ENCODE results near the gene ATP5IF1. TPM values are rescaled to one million over a fixed set of nuclear protein-coding genes. Genes with fewer than 3 reads are reported as not detected.

Gene ATP5IF1
- total and polyA plus RNA-seq, 2 of the 13 experiments (the other 11 are each of a cell fraction or from before 2014, with no cell fraction given) = 97.7 to 131 TPM

GRCh38 chr1:28259252-28259933 lies 23.5 kb downstream of the ATP5IF1 start, which contains the start of gene SESN2 (continued):
- no peak for TF ChIP-seq SNAPC4 (CRISPR knock-in tag; IDR thresholded peaks at IDR 0.05)
- 0 out of 2 replicates have a peak, but pooled peaks have one; percentile 46 for TF ChIP-seq ARNT2 (CRISPR knock-in tag; IDR thresholded peaks at IDR 0.05; ENCODE audit: low read depth)
- TF ChIP-seq ZNF557 (CRISPR knock-in tag; IDR thresholded peaks at IDR 0.05) = no peak
- peak; percentile 59 for TF ChIP-seq ZFY (CRISPR knock-in tag; IDR thresholded peaks at IDR 0.05)
- peak; percentile 90 for TF ChIP-seq DRAP1 (CRISPR knock-in tag; IDR thresholded peaks at IDR 0.05)
- no peak for TF ChIP-seq GATAD2A (CRISPR knock-in tag; IDR thresholded peaks at IDR 0.05)
- peak; percentile 90 for TF ChIP-seq HMGXB3 (CRISPR knock-in tag; IDR thresholded peaks at IDR 0.05; ENCODE audit: borderline replicate concordance)
- no peak for TF ChIP-seq CBX2 (IDR thresholded peaks at IDR 0.05; ENCODE audit: low read depth, low read length)
- TF ChIP-seq CBX2 (CRISPR knock-in tag; IDR thresholded peaks at IDR 0.05; ENCODE audit: low read depth) = no peak
- TF ChIP-seq ZNF382 (CRISPR knock-in tag; IDR thresholded peaks at IDR 0.05; ENCODE audit: borderline replicate concordance) = no peak
- TF ChIP-seq ZSCAN21 (CRISPR knock-in tag; IDR thresholded peaks at IDR 0.05; ENCODE audit: borderline replicate concordance) = no peak
- TF ChIP-seq FOXJ3 (CRISPR knock-in tag; IDR thresholded peaks at IDR 0.05; ENCODE audit: borderline replicate concordance) = peak; percentile 37; the same call in 1 of the 2 replicates
- no peak for TF ChIP-seq ZEB1 (IDR thresholded peaks at IDR 0.05; ENCODE audit: insufficient replicate concordance, low read depth)
- TF ChIP-seq KDM6A (CRISPR knock-in tag; IDR thresholded peaks at IDR 0.05; ENCODE audit: low read depth) = no peak
- TF ChIP-seq ARID5B (CRISPR knock-in tag; IDR thresholded peaks at IDR 0.05) = no peak

All from HepG2 (cell line).